Thyroid gland (tissue), 4 donors: ENCODE results near the gene FRMD4B. TPM values are rescaled to one million over a fixed set of nuclear protein-coding genes. Genes with fewer than 3 reads are reported as not detected.
"Not testable (repeated sequence)": the region's sequence is repeated elsewhere in the genome, so short reads cannot be mapped to it uniquely, and the experiment has no call there.

Source experiments
- DNase-seq, 2 donors: peaks; one replicate each; pipeline ENCODE4 v3.0.0-alpha.2; 2019
- H3K27ac ChIP-seq, 3 donors: fragments of 200-600 bp; sonication (generic); 1 replicate in 2 of 3; 2 replicates in 1 of 3; pipeline ENCODE4 v1.5.1; 2016 to 2019; ENCODE audit warnings: mild to moderate bottlenecking in 1 of 3, moderate library complexity in 1 of 3
- H3K27me3 ChIP-seq: fragments of 200-600 bp; sonication (generic); one replicate; pipeline ENCODE4 v1.5.1; 2019
- H3K36me3 ChIP-seq, 2 donors: fragments of 200-600 bp; sonication (generic); one replicate each; pipeline ENCODE4 v1.5.1; 2016 to 2019
- H3K4me1 ChIP-seq, 2 donors: fragments of 200-600 bp; sonication (generic); one replicate each; pipeline ENCODE4 v1.5.1; 2017 to 2019
- H3K4me3 ChIP-seq, 3 donors: fragments of 200-600 bp; sonication (generic); replicated peaks in 1 of 3; 1 replicate in 2 of 3; 2 replicates in 1 of 3; pipeline ENCODE4 v1.5.1; 2016; ENCODE audit warnings: mild to moderate bottlenecking in 1 of 3
- H3K9me3 ChIP-seq: fragments of 200-600 bp; sonication (generic); one replicate; pipeline ENCODE4 v1.5.1; 2017
- POLR2A ChIP-seq, 2 donors: fragments of 450-650 bp; IDR thresholded peaks; one replicate each; pipeline ENCODE4 v1.6.1; 2017; ENCODE audit warnings: antibody characterized with exemption in 2 of 2, mild to moderate bottlenecking in 2 of 2, moderate library complexity in 1 of 2
- WGBS, 2 donors: methylation state at CpG; one replicate each; pipeline ENCODE4 v1.1.5; 2017; 5-methylcytosine and 5-hydroxymethylcytosine counted together
- intact Hi-C: fragments of 100-400 bp; cut with DNase I; formaldehyde crosslinking; loops from one replicate; pipeline ENCODE4 v1.15.1; 2023
- total RNA-seq, 4 donors: library from RNA; depleted of rRNA; stranded (reverse); fragments of >200 nt; gene quantifications; one replicate each; pipeline ENCODE4 v1.2.3, GENCODE V29; 2016
- TF ChIP-seq, protein P1 (sequence below), 6 experiments: fragments of 200-600 bp in 3 of 6; fragments of 450-650 bp in 3 of 6; sonication (generic) in 3 of 6; IDR thresholded peaks; one replicate each; pipeline ENCODE4 v1.5.1; 2016 to 2019; ENCODE audit warnings: antibody characterized with exemption in 6 of 6, mild to moderate bottlenecking in 2 of 6, inconsistent platforms in 1 of 6, moderate library complexity in 1 of 6

FRMD4B gene
- total RNA-seq, 4 donors from 2014 or later = 109 to 224 (median 161) TPM

DNA sequence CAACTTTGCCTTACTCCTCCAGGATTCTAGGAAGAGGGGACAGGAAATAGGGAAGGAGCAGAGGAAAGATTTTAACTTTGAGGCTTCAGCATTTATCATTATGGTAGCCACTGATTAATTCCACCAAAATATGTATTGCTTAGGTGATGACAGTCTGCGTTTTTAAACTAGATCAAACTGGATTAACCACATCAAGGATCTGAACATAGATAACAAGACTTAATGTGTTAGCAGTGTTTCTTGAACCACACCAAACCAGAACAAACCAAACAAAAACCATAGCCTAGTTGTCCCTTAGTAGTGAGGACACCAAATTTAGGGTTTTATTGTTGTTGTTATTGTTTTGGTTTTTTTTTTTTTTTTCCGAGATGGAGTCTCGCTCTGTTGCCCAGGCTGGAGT, 150.0 kb downstream of the FRMD4B start:
- Histone ChIP-seq H3K27me3 (no peaks in the 10 kb centered on the region), H3K27ac (no peak overlapping the region), H3K9me3 (no peaks in the 10 kb centered on the region), H3K36me3 (no peaks in the 10 kb centered on the region), H3K4me1 (peaks cover 20 to 36% of the 10 kb centered on the region in 2 donors), H3K4me3 (no peak overlapping the region)
- 84 to 93% methylated on average over 3 of the region's 3 CpGs for WGBS, 2 donors
- intact Hi-C loops = no loop called here
- DNase-seq = no peak
- TF ChIP-seq, protein P1, sequence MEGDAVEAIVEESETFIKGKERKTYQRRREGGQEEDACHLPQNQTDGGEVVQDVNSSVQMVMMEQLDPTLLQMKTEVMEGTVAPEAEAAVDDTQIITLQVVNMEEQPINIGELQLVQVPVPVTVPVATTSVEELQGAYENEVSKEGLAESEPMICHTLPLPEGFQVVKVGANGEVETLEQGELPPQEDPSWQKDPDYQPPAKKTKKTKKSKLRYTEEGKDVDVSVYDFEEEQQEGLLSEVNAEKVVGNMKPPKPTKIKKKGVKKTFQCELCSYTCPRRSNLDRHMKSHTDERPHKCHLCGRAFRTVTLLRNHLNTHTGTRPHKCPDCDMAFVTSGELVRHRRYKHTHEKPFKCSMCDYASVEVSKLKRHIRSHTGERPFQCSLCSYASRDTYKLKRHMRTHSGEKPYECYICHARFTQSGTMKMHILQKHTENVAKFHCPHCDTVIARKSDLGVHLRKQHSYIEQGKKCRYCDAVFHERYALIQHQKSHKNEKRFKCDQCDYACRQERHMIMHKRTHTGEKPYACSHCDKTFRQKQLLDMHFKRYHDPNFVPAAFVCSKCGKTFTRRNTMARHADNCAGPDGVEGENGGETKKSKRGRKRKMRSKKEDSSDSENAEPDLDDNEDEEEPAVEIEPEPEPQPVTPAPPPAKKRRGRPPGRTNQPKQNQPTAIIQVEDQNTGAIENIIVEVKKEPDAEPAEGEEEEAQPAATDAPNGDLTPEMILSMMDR (IDR thresholded peaks at IDR 0.05) = no peak
- TF ChIP-seq POLR2A (IDR thresholded peaks at IDR 0.05) = no peak

DNA sequence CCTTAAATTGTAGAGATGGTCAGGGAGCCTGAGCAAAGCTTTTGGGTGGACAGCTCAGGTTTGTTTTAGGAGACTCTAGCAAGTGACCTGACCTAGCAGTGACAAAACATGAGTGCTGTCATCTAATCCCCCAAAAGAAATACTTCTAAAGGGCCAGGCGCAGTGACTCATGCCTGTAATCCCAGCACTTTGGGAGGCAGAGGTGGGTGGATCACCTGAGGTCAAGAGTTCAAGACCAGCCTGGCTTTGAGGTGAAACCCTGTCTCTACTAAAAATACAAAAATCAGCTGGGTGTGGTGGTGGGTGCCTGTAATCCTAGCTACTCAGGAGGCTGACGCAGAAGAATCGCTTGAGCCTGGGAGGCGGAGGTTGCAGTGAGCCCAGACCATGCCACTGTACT, 150.7 kb downstream of the FRMD4B start:
- H3K9me3 ChIP-seq, H3K27me3 ChIP-seq, intact Hi-C loops, H3K36me3 ChIP-seq, H3K4me3 ChIP-seq, DNase-seq: not testable (repeated sequence)
- H3K27ac ChIP-seq = peak overlapping the region in 1 of 3 donors; percentile 48
- H3K4me1 ChIP-seq = peaks cover 15 to 31% of the 10 kb centered on the region in 2 donors
- 97 to 100% methylated on average over 4 of the region's 4 CpGs for WGBS, 2 donors

DNA sequence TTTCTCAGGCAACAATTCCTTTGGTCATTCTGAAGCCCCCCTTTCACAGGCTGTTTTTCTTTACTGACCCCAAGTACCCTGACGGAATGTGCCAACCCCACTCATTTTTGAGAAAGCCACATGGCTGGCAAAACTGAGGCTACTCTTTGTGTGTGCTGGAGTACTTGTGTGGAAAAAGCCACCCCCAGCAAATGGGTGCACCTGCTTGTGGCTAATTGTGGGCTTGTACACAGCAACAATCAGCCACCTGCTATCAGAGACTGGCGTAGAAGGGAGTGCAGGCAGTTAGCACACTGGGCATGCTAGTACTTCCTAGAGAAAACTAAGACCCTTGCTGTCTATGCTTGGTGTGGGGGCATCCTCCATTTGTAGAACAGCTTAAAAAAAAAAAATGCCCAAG, 153.4 kb downstream of the FRMD4B start:
- no peak for DNase-seq
- 98% methylated on average over 2 of the region's 2 CpGs for WGBS, 2 donors
- Histone ChIP-seq H3K9me3 (no peaks in the 10 kb centered on the region), H3K4me3 (no peak overlapping the region), H3K27ac (peak overlapping the region in 1 of 3 donors; percentile 62), H3K27me3 (no peaks in the 10 kb centered on the region), H3K4me1 (peaks cover 15% of the 10 kb centered on the region in 2 donors), H3K36me3 (no peaks in the 10 kb centered on the region)
- intact Hi-C loops = no loop called here
- TF ChIP-seq, protein P1 (IDR thresholded peaks at IDR 0.05) = no peak
- no peak for TF ChIP-seq POLR2A (IDR thresholded peaks at IDR 0.05)

DNA sequence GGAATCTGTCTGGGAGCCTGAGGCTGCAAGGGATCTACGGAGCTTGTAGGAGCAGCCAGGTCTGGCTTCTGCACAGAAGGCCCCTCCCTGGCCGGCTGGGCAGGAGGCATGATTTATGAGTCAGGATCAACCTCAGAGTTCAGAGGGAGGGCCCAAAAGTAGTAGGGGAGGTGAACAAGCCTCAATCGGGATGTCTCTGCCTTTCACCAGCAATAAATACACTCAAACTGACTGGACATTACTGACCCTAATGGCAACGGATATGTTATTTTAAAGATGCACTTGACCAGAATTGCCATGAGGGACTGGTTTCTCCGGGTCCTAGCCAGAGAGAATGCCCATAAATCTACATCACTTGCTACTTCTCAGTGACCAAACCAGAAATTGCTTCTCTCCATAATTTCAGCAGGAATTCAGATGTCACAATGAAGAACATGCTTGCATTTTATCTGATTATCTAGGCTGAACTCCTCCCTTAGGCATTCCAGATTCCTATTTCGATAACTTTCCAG, 153.9 kb downstream of the FRMD4B start:
- no peaks in the 10 kb centered on the region for H3K27me3 ChIP-seq
- H3K27ac ChIP-seq = peak overlapping the region in 1 of 3 donors; percentile 62
- no peaks in the 10 kb centered on the region for H3K36me3 ChIP-seq
- H3K9me3 ChIP-seq = no peaks in the 10 kb centered on the region
- intact Hi-C loops = no loop called here
- peak; percentile 43 to 61 for DNase-seq
- TF ChIP-seq, protein P1 (IDR thresholded peaks at IDR 0.05) = no peak
- TF ChIP-seq POLR2A (IDR thresholded peaks at IDR 0.05) = no peak
- no peak overlapping the region for H3K4me3 ChIP-seq
- WGBS, 2 donors = 41 to 42% methylated on average over 5 to 6 of the region's 6 CpGs
- H3K4me1 ChIP-seq = peaks cover 11 to 15% of the 10 kb centered on the region in 2 donors

DNA sequence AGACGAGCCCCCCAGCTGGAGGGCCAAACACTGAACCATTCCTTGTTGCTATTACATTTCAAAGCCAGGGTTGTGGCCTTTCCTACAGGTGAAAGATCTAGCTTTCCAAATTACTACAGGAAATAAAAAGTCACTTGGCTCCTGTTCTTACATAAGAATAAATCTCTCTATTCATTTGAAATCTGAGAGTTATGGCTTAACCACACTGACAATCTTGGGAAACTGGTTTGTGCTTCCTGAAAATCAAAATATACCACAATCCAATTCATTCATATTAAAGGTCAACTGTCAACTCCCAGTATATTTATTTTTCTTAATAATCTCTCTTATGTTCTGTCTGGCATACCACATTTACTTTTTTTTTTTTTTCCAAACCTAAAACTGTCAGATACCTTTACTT, 159.8 kb downstream of the FRMD4B start:
- no peak for TF ChIP-seq POLR2A (IDR thresholded peaks at IDR 0.05)
- TF ChIP-seq, protein P1 (IDR thresholded peaks at IDR 0.05) = no peak
- peaks cover 0 to 9% of the 10 kb centered on the region in 2 donors for H3K36me3 ChIP-seq
- H3K27me3 ChIP-seq = no peaks in the 10 kb centered on the region
- no peak overlapping the region for H3K4me3 ChIP-seq
- no peak overlapping the region for H3K27ac ChIP-seq
- no peak for DNase-seq
- WGBS, 2 donors = 78 to 95% methylated on average over 1 of the region's 1 CpG
- no peaks in the 10 kb centered on the region for H3K4me1 ChIP-seq
- intact Hi-C loops = no loop called here
- no peaks in the 10 kb centered on the region for H3K9me3 ChIP-seq
